Nephron (organoid): ENCODE measurements around the gene TMEM40.
"Not testable (repeated sequence)": the region's sequence is repeated elsewhere in the genome, so short reads cannot be mapped to it uniquely, and the experiment has no call there.

ENCODE experiments used
- H3K27ac Mint-ChIP-seq, 3 experiments: 2 replicates each; pipeline ENCODE4 v1.8.0; 2020; ENCODE audit warnings: mixed read lengths in 3 of 3, mild to moderate bottlenecking in 2 of 3, moderate library complexity in 1 of 3
- H3K27me3 Mint-ChIP-seq: 2 replicates; pipeline ENCODE4 v1.8.0; 2021; ENCODE audit warnings: low read depth, mild to moderate bottlenecking, moderate library complexity, mixed read lengths
- H3K36me3 Mint-ChIP-seq: 2 replicates; pipeline ENCODE4 v1.8.0; 2020; ENCODE audit warnings: low read depth, mixed read lengths
- H3K4me1 Mint-ChIP-seq: 2 replicates; pipeline ENCODE4 v1.8.0; 2020; ENCODE audit warnings: mixed read lengths
- H3K4me3 Mint-ChIP-seq, 3 experiments: 2 replicates each; pipeline ENCODE4 v1.8.0; 2020; ENCODE audit warnings: mild to moderate bottlenecking in 3 of 3, mixed read lengths in 3 of 3, moderate library complexity in 2 of 3
- H3K9me3 Mint-ChIP-seq: 2 replicates; pipeline ENCODE4 v1.8.0; 2020; ENCODE audit warnings: mixed read lengths
- TF ChIP-seq, protein P1 (sequence below), 3 experiments: fragments of 200-600 bp; sonication (generic); IDR thresholded peaks; one replicate each; pipeline ENCODE4 v1.5.0; 2021; ENCODE audit warnings: antibody characterized with exemption in 3 of 3; ENCODE audit not compliant: unreplicated experiment in 3 of 3

TMEM40 gene

DNA sequence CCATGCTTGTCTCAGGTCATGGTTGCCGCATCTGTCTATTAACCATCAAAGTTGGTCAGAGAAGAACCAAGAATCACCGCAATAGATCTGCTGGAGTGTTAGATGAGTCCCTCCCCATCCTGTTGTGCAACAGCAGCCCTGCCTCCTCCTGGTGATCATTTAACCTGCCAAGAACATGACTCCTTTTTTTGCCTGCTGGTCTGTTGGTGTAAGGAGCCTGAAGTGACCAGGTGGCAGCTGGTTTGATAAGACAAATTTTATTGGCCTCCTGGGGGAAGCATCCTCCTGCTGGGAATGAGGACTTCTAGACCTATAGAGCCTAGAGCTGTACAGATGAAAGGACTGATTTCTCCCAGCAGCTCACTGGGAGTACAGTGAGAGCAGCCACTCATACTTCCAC, 51.6 kb downstream of the TMEM40 start:
- Mint-ChIP-seq H3K27ac (no peak overlapping the region), H3K4me1 (no peaks in the 10 kb centered on the region), H3K27me3 (peaks cover 3% of the 10 kb centered on the region), H3K36me3 (no peaks in the 10 kb centered on the region), H3K4me3 (no peak overlapping the region), H3K9me3 (peaks cover 2% of the 10 kb centered on the region)
- TF ChIP-seq, protein P1, sequence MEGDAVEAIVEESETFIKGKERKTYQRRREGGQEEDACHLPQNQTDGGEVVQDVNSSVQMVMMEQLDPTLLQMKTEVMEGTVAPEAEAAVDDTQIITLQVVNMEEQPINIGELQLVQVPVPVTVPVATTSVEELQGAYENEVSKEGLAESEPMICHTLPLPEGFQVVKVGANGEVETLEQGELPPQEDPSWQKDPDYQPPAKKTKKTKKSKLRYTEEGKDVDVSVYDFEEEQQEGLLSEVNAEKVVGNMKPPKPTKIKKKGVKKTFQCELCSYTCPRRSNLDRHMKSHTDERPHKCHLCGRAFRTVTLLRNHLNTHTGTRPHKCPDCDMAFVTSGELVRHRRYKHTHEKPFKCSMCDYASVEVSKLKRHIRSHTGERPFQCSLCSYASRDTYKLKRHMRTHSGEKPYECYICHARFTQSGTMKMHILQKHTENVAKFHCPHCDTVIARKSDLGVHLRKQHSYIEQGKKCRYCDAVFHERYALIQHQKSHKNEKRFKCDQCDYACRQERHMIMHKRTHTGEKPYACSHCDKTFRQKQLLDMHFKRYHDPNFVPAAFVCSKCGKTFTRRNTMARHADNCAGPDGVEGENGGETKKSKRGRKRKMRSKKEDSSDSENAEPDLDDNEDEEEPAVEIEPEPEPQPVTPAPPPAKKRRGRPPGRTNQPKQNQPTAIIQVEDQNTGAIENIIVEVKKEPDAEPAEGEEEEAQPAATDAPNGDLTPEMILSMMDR (IDR thresholded peaks at IDR 0.05; ENCODE audit: unreplicated experiment in 3 of 3) = no peak

DNA sequence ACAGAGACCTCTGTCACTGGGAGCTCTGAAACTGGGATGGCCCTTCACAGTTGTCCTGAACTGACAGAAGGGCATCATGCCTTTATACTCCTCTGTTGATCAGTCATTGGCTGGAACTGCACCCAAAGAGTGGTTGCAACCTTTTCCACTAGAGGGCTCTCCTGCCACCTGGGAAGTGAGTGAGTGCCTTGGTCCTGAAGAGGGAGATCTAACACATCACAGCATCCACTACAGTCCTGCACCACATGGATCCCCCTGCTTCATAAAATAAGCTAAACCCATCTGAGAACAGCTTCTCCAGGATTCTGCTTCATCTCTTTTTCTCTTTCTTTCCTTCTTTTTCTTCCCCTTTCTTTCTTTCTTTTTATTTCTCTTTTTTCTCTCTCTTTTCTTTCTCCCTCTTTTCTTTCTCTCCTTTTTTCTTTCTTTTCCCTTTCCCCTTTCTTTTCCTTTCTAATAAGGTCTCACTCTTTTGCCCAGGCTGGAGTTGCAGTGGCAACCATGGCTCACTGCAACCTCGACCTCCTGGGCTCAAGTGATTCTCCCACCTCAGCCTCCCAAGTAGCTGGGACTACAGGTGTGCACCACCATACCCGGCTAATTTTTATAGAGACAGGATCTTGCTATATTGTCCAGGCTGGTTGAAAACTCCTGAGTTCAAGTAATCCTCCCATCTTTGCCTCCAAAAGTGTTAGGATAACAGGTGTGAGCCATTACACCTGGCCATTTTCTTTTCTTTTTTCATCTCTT, 52.4 kb downstream of the TMEM40 start:
- Mint-ChIP-seq H3K4me1 (no peaks in the 10 kb centered on the region), H3K9me3 (peaks cover 2% of the 10 kb centered on the region), H3K27ac (no peak overlapping the region), H3K36me3 (no peaks in the 10 kb centered on the region), H3K27me3 (peaks cover under 1% of the 10 kb centered on the region), H3K4me3 (no peak overlapping the region)
- TF ChIP-seq, protein P1 (IDR thresholded peaks at IDR 0.05; ENCODE audit: unreplicated experiment in 3 of 3) = peak; percentile 37 to 51 (median 48)

DNA sequence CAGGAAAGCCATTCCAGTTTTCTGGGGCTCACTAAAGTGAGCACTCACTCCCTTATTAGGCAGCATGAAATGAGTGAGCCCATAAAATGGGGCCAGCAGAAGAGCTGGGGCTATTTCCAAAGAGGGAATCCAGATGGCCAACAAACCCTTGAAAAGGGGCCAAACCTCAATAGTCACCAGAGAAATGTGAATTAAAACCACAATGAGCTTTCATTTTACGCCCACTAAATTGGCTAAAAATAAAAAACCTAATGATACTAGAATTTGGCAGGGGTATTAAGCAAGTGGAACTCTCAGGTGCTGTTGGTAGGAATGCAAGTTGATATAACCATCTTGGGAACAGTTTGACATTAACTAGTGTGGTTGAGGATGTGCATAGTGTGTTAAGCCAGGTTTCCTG, 53.1 kb downstream of the TMEM40 start:
- Mint-ChIP-seq H3K27me3 (no peaks in the 10 kb centered on the region), H3K36me3 (no peaks in the 10 kb centered on the region), H3K27ac (no peak overlapping the region), H3K4me1 (no peaks in the 10 kb centered on the region), H3K9me3 (peaks cover 2% of the 10 kb centered on the region), H3K4me3 (no peak overlapping the region)
- TF ChIP-seq, protein P1 (IDR thresholded peaks at IDR 0.05; ENCODE audit: unreplicated experiment in 3 of 3) = no peak

DNA sequence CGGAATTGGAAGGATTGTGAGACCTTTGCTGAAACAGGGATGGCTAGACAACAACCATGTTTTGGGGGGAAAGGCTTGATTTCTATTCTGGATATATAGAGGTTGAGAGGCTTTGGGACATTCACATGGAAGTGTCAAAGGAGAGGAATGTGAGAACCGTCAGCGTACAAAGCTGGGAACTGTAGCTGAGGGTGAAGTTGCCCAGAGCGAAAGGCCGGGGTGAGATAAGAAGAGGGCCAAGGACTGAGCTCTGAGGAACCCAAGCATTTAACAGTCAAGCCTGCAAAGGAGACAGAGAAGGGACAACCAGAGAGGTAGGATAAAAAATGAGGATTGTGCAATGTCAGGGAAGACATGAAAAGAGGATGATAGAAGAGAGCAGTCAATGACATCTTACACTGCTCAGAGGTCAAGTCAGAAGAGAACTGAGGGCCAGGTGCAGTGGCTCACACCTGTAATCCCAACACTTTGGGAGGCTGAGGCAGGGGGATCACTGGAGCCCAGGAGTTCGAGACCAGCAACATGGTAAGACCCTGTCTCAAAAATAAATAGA, 53.6 kb downstream of the TMEM40 start:
- TF ChIP-seq, protein P1 (IDR thresholded peaks at IDR 0.05; ENCODE audit: unreplicated experiment in 3 of 3) = no peak
- no peaks in the 10 kb centered on the region for H3K27me3 Mint-ChIP-seq
- peaks cover 2% of the 10 kb centered on the region for H3K9me3 Mint-ChIP-seq
- H3K4me1 Mint-ChIP-seq = no peaks in the 10 kb centered on the region
- H3K36me3 Mint-ChIP-seq = no peaks in the 10 kb centered on the region
- no peak overlapping the region for H3K4me3 Mint-ChIP-seq
- H3K27ac Mint-ChIP-seq = no peak overlapping the region

DNA sequence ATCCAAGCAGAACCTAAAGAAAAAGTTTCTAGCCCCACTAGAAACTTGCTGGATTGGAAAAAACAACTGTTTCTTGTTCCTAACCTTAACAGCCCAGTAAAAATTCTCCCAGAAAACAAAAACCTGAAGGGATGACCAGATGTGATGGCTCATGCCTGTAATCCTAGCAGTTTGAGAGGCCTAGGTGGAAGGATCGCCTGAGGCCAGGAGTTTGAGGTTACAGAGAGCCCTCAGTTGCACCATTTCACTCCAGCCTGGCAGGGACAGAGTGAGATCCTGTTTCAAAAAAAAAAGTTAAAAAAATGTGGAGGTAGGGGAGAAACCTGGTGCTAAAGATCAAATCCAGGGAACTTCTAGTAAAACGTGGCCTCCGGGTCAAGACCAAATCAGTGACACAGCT, 56.6 kb downstream of the TMEM40 start:
- no peaks in the 10 kb centered on the region for H3K4me1 Mint-ChIP-seq
- H3K36me3 Mint-ChIP-seq = no peaks in the 10 kb centered on the region
- no peaks in the 10 kb centered on the region for H3K27me3 Mint-ChIP-seq
- TF ChIP-seq, protein P1 (IDR thresholded peaks at IDR 0.05; ENCODE audit: unreplicated experiment in 3 of 3) = no peak
- H3K27ac Mint-ChIP-seq = no peak overlapping the region
- peaks cover 2% of the 10 kb centered on the region for H3K9me3 Mint-ChIP-seq
- no peak overlapping the region for H3K4me3 Mint-ChIP-seq

DNA sequence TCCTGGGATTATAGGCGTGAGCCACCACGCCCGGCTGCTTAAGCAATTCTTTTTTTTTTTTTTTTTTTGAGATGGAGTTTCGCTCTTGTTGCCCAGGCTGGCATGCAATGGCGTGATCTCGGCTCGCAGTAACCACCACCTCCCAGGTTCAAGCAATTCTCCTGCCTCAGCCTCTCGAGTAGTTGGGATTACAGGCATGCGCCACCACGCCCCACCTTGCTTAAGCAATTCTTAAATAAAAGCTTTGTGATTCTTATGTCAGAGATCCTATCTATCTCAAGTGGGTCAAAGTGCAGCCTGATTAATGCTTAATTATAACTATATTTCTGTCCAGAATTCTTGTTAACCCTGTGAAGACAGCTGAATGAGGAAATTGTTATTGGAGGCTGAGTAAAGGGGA, 57.5 kb downstream of the TMEM40 start:
- not testable (repeated sequence) for H3K4me1 Mint-ChIP-seq, H3K27ac Mint-ChIP-seq, H3K27me3 Mint-ChIP-seq, H3K36me3 Mint-ChIP-seq, H3K9me3 Mint-ChIP-seq, H3K4me3 Mint-ChIP-seq
